ENCODE data around the gene CIDEB.

GRCh38 chr14:24289649-24290280, 18.0 kb downstream of the CIDEB start:
- no peak for TF ChIP-seq CTCF (IDR thresholded peaks at IDR 0.05)
- no peak for TF ChIP-seq POLR2A (IDR thresholded peaks at IDR 0.05)
